ENCODE data around the gene RALGPS1.

The RALGPS1 gene

DNA sequence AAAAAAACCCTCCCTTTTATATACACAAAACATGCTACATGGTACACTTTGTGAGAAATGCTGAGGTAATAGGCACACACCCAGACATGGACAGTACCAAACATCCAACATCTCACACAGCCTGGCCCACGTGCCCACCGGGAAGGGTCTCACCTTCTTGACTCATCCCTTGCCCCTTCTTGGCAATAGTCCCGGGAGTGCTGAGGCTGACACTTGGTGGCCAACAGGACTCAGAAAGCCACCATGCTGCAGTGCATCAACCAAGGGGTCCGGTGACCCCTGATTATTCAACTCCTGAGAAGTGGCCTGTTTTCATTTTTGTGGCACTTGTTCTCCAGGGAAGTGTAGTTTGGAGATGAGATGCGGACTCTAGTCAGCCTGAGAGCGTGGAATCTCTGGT is 172.8 kb downstream of the RALGPS1 start:
- Histone ChIP-seq H3K27ac (ENCODE audit: low read length) (no peak overlapping the region), H3K9me2 (replicated peaks; ENCODE audit: insufficient read depth, low read length) (no peaks in the 10 kb centered on the region), H3K79me2 (ENCODE audit: low read length) (no peaks in the 10 kb centered on the region), H3K4me3 (ENCODE audit: low read length) (no peak overlapping the region), H3K4me2 (ENCODE audit: low read depth, low read length) (no peak overlapping the region), H3F3A (ENCODE audit: insufficient read depth, low read length) (no peaks in the 10 kb centered on the region), H3K9me3 (replicated peaks; ENCODE audit: insufficient read depth, low read length) (no peaks in the 10 kb centered on the region), H3K36me3 (replicated peaks; ENCODE audit: insufficient read depth, low read length) (no peaks in the 10 kb centered on the region), H4K20me1 (ENCODE audit: insufficient read depth, low read length) (no peaks in the 10 kb centered on the region), H3K9ac (ENCODE audit: low read length) (no peak overlapping the region), H3K4me1 (ENCODE audit: low read length) (no peaks in the 10 kb centered on the region), H3K27me3 (replicated peaks; ENCODE audit: insufficient read depth, low read length) (no peaks in the 10 kb centered on the region), H2AFZ (ENCODE audit: low read length) (no peak overlapping the region)
- DNase-seq, result no peak
- TF ChIP-seq EZH2phosphoT487 (IDR thresholded peaks at IDR 0.05; ENCODE audit: low read length), result no peak
- no peak for TF ChIP-seq CTCF (IDR thresholded peaks at IDR 0.05; ENCODE audit: low read length)
- TF ChIP-seq EZH2 (optimal IDR thresholded peaks at IDR 0.05; ENCODE audit: low read depth, low read length), result no peak

DNA sequence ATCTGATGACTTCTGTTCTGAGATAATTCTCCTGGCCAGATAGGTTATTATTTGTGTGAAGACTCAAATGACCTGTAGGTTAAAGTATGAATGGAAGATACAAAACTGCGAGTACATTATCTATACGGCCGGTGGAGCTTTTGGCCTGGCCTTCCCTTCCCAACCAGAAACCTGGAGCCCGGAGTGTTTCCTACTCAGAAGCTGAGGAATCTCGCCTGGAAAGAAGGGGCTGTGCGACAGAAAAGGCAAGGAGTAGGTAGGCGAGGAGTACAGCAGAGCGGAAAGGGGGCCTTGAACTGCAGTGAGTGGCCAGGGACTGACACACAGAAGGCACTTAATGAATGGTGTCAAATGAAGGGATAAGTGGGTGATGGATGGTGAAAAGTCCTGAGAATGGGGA is 173.3 kb downstream of the RALGPS1 start:
- Histone ChIP-seq H3K4me3 (ENCODE audit: low read length) (no peak overlapping the region), H3K27ac (ENCODE audit: low read length) (no peak overlapping the region), H3K9me3 (replicated peaks; ENCODE audit: insufficient read depth, low read length) (no peaks in the 10 kb centered on the region), H3K4me1 (ENCODE audit: low read length) (no peaks in the 10 kb centered on the region), H3K79me2 (ENCODE audit: low read length) (no peaks in the 10 kb centered on the region), H3K4me2 (ENCODE audit: low read depth, low read length) (no peak overlapping the region), H4K20me1 (ENCODE audit: insufficient read depth, low read length) (no peaks in the 10 kb centered on the region), H3K9me2 (replicated peaks; ENCODE audit: insufficient read depth, low read length) (no peaks in the 10 kb centered on the region), H2AFZ (ENCODE audit: low read length) (no peak overlapping the region), H3F3A (ENCODE audit: insufficient read depth, low read length) (no peaks in the 10 kb centered on the region), H3K36me3 (replicated peaks; ENCODE audit: insufficient read depth, low read length) (no peaks in the 10 kb centered on the region), H3K9ac (ENCODE audit: low read length) (no peak overlapping the region), H3K27me3 (replicated peaks; ENCODE audit: insufficient read depth, low read length) (no peaks in the 10 kb centered on the region)
- DNase-seq, result no peak
- TF ChIP-seq EZH2 (optimal IDR thresholded peaks at IDR 0.05; ENCODE audit: low read depth, low read length), result no peak
- no peak for TF ChIP-seq EZH2phosphoT487 (IDR thresholded peaks at IDR 0.05; ENCODE audit: low read length)
- TF ChIP-seq CTCF (IDR thresholded peaks at IDR 0.05; ENCODE audit: low read length), result no peak

GRCh38 chr9:127088724-127089615 is 174.4 kb downstream of the RALGPS1 start:
- no peak overlapping the region for H3K4me3 ChIP-seq (ENCODE audit: low read length)
- no peaks in the 10 kb centered on the region for H3K9me3 ChIP-seq (replicated peaks; ENCODE audit: insufficient read depth, low read length)
- no peaks in the 10 kb centered on the region for H3K79me2 ChIP-seq (ENCODE audit: low read length)
- H2AFZ ChIP-seq (ENCODE audit: low read length), result no peak overlapping the region
- no peak overlapping the region for H3K9ac ChIP-seq (ENCODE audit: low read length)
- TF ChIP-seq CTCF (IDR thresholded peaks at IDR 0.05; ENCODE audit: low read length) (no peak), EZH2phosphoT487 (IDR thresholded peaks at IDR 0.05; ENCODE audit: low read length) (no peak), EZH2 (optimal IDR thresholded peaks at IDR 0.05; ENCODE audit: low read depth, low read length) (no peak)
- no peak for DNase-seq
- H3F3A ChIP-seq (ENCODE audit: insufficient read depth, low read length), result no peaks in the 10 kb centered on the region
- H3K4me2 ChIP-seq (ENCODE audit: low read depth, low read length), result no peak overlapping the region
- H3K27ac ChIP-seq (ENCODE audit: low read length), result no peak overlapping the region
- no peaks in the 10 kb centered on the region for H3K9me2 ChIP-seq (replicated peaks; ENCODE audit: insufficient read depth, low read length)
- H3K27me3 ChIP-seq (replicated peaks; ENCODE audit: insufficient read depth, low read length), result no peaks in the 10 kb centered on the region
- H3K4me1 ChIP-seq (ENCODE audit: low read length), result no peaks in the 10 kb centered on the region
- no peaks in the 10 kb centered on the region for H3K36me3 ChIP-seq (replicated peaks; ENCODE audit: insufficient read depth, low read length)
- no peaks in the 10 kb centered on the region for H4K20me1 ChIP-seq (ENCODE audit: insufficient read depth, low read length)
